ENCODE measurements around the gene ZNF592. TPM values are rescaled to one million over a fixed set of nuclear protein-coding genes. Genes with fewer than 3 reads are reported as not detected.

Gene ZNF592
- total RNA-seq, 1 donor from 2014 or later = 30.6 TPM

GRCh38 chr15:84795186-84795585 lies 46.8 kb downstream of the ZNF592 start:
- Mint-ChIP-seq H3K4me3 (no peak overlapping the region), H3K27ac (no peak overlapping the region), H3K4me1 (peaks cover 8% of the 10 kb centered on the region), H3K9me3 (no peaks in the 10 kb centered on the region), H3K27me3 (no peaks in the 10 kb centered on the region), H3K36me3 (ENCODE audit: low read depth) (peaks cover 40% of the 10 kb centered on the region)
- intact Hi-C loops (cut with micrococcal nuclease) = no loop called here
- DNase-seq = no peak

- Mint-ChIP-seq H3K4me3 (no peak overlapping the region), H3K36me3 (ENCODE audit: low read depth) (peaks cover 35% of the 10 kb centered on the region), H3K27ac (no peak overlapping the region), H3K4me1 (no peaks in the 10 kb centered on the region), H3K27me3 (no peaks in the 10 kb centered on the region), H3K9me3 (no peaks in the 10 kb centered on the region)
- intact Hi-C loops (cut with micrococcal nuclease) = no loop called here
- no peak for DNase-seq
These were observed 48.8 kb downstream of the ZNF592 start for GRCh38 chr15:84797212-84797611.

GRCh38 chr15:84797801-84798200 lies 49.4 kb downstream of the ZNF592 start:
- H3K27ac Mint-ChIP-seq = no peak overlapping the region
- H3K36me3 Mint-ChIP-seq (ENCODE audit: low read depth) = peaks cover 36% of the 10 kb centered on the region
- no peak for DNase-seq
- no peak overlapping the region for H3K4me3 Mint-ChIP-seq
- H3K27me3 Mint-ChIP-seq = no peaks in the 10 kb centered on the region
- no peaks in the 10 kb centered on the region for H3K9me3 Mint-ChIP-seq
- H3K4me1 Mint-ChIP-seq = no peaks in the 10 kb centered on the region
- intact Hi-C loops (cut with micrococcal nuclease) = no loop called here

DNA sequence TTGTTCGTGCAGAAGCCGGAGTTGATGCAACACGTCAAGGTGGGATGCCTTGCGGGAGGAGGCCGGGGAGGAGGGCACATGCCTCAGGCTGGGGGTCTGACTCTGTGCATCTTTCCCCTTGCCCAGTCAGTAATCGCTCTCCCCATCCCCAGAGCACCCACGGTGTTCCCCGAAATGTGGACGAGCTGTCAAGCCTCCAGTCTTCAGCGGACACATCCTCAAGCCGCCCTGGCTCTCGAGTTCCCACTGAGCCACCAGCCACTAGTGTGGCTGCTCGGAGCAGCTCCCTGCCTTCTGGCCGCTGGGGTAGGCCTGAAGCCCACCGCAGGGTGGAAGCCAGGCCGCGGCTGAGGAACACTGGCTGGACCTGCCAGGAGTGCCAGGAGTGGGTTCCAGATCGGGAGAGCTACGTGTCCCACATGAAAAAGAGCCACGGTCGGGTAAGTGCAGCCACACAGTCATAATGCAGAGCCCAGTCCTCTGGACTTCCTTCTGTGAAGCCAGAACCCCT lies 50.1 kb downstream of the ZNF592 start:
- Mint-ChIP-seq H3K27me3 (no peaks in the 10 kb centered on the region), H3K27ac (no peak overlapping the region), H3K36me3 (ENCODE audit: low read depth) (peaks cover 38% of the 10 kb centered on the region), H3K4me1 (no peaks in the 10 kb centered on the region), H3K4me3 (no peak overlapping the region), H3K9me3 (no peaks in the 10 kb centered on the region)
- intact Hi-C loops (cut with micrococcal nuclease) = no loop called here
- no peak for DNase-seq

DNA sequence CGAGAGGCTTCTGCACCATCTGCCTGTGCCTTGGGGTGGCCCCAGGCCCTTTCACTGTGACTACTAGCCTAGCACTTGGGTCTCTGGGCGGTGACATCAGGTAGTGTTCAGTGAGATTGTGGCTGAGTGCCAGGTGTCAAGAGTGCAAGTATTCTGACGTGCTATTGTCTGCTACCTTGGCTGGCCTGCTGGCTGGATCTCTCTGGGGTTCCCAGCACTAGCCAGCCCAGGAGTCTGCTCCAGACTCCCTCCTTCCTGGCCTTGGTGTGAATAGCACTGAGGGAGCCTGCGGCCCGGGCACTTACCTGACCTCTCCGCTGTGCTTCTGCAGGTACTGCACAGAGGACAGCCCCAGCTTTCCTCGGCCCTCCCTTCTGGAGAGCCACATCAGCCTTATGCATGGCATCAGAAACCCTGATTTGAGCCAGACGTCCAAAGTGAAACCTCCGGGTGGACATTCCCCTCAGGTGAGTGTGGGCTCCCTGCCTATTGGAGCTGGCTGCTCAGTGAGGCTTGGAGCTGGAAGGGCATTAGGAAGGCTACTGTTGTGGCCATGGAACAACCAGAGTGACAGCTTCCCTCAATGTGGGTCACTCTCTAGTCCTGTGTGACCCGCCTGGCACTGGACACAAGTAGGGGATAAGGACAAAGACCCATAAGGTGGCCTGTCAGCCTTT lies 51.3 kb downstream of the ZNF592 start:
- no peaks in the 10 kb centered on the region for H3K9me3 Mint-ChIP-seq
- H3K27ac Mint-ChIP-seq = no peak overlapping the region
- intact Hi-C loops (cut with micrococcal nuclease) = no loop called here
- H3K4me3 Mint-ChIP-seq = no peak overlapping the region
- no peaks in the 10 kb centered on the region for H3K27me3 Mint-ChIP-seq
- H3K4me1 Mint-ChIP-seq = no peaks in the 10 kb centered on the region
- peaks cover 38% of the 10 kb centered on the region for H3K36me3 Mint-ChIP-seq (ENCODE audit: low read depth)
- DNase-seq = no peak

DNA sequence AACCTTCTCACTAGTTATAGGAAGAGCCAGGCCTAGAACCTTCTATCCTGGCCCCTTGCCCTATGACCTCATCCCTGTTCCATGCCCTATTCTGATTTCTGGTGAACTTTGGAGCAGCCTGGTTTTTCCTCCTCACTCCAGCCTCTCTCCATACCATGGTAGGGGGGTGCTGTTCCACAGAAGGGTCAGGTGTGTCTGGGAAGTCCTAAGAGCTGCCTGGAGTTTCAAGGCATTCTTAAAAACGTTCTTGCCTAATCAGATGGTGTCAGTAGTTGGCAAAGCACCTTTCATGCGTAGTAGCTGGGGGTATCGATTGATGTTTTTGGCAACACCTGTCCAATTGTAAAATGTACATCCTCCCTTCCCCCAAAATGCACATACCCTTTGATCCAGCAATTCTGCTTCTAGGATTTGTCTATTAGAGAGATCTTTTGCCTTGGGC lies 52.0 kb downstream of the ZNF592 start:
- Mint-ChIP-seq H3K27me3 (no peaks in the 10 kb centered on the region), H3K4me3 (no peak overlapping the region), H3K36me3 (ENCODE audit: low read depth) (peaks cover 36% of the 10 kb centered on the region), H3K9me3 (no peaks in the 10 kb centered on the region), H3K4me1 (no peaks in the 10 kb centered on the region), H3K27ac (no peak overlapping the region)
- intact Hi-C loops (cut with micrococcal nuclease) = no loop called here
- DNase-seq = no peak

DNA sequence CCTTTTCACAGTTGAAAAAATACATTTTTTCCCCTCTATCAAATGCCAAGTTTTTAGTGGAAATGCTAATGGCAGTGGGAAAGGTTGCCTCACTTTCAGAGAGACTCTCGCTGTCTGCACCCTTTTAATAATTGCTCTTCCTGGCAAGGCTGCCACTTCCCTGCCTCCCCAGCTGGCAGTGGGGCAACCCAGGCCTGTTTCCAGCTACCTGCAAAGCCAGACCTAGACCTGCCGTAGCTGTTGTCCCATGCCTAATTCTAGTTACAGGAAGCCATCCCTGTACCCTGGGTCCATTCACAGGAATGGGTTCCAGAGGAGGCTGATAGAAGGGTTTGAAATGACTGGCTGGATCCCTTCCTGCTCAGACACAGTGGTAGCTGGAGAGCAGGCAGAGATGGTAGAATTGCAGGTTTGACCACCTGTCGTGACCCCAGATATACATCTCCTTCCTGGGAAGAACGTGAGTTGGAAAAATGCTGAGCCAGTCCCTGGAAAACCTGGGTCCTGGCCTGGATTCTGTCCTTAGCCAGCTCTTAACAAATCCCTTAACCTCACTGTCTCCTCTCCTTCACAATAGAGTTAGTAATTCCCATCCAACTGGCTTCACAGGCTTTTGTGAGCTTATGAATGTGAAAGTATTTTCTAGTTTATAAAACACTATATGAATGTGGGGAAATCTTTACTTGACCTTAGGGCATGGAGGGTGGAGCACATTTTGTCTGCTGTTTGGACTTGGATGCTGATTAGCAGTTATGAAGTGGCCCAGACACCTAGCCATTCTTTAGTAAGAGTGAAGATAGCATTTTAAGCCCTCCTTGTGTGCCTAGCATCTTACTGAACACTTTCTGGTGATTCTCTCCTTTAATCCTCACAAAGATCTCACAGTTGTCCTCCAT lies 55.9 kb downstream of the ZNF592 start:
- Mint-ChIP-seq H3K4me3 (no peak overlapping the region), H3K27ac (no peak overlapping the region), H3K27me3 (no peaks in the 10 kb centered on the region), H3K9me3 (no peaks in the 10 kb centered on the region), H3K4me1 (no peaks in the 10 kb centered on the region), H3K36me3 (ENCODE audit: low read depth) (peaks cover 23% of the 10 kb centered on the region)
- no peak for DNase-seq
- intact Hi-C loops (cut with micrococcal nuclease) = no loop called here

GRCh38 chr15:84805221-84805620 lies 56.8 kb downstream of the ZNF592 start:
- intact Hi-C loops (cut with micrococcal nuclease) = no loop called here

GRCh38 chr15:84807228-84807627 lies 58.8 kb downstream of the ZNF592 start:
- no peak for DNase-seq
- Mint-ChIP-seq H3K4me3 (no peak overlapping the region), H3K4me1 (no peaks in the 10 kb centered on the region), H3K9me3 (no peaks in the 10 kb centered on the region), H3K36me3 (ENCODE audit: low read depth) (peaks cover 12% of the 10 kb centered on the region), H3K27me3 (no peaks in the 10 kb centered on the region), H3K27ac (no peak overlapping the region)
- intact Hi-C loops (cut with micrococcal nuclease) = no loop called here

More at GRCh38 chr15:84805221-84805620, 56.8 kb downstream of the ZNF592 start:
- Mint-ChIP-seq H3K36me3 (ENCODE audit: low read depth) (peaks cover 17% of the 10 kb centered on the region), H3K9me3 (no peaks in the 10 kb centered on the region), H3K27ac (no peak overlapping the region), H3K27me3 (no peaks in the 10 kb centered on the region), H3K4me1 (no peaks in the 10 kb centered on the region), H3K4me3 (no peak overlapping the region)
- no peak for DNase-seq

GRCh38 chr15:84810073-84810840 lies 61.9 kb downstream of the ZNF592 start:
- H3K36me3 Mint-ChIP-seq (ENCODE audit: low read depth) = peaks cover 5% of the 10 kb centered on the region
- no peak overlapping the region for H3K27ac Mint-ChIP-seq
- intact Hi-C loops (cut with micrococcal nuclease) = no loop called here
- no peaks in the 10 kb centered on the region for H3K27me3 Mint-ChIP-seq
- H3K4me3 Mint-ChIP-seq = no peak overlapping the region
- no peaks in the 10 kb centered on the region for H3K4me1 Mint-ChIP-seq
- no peaks in the 10 kb centered on the region for H3K9me3 Mint-ChIP-seq
- no peak for DNase-seq

DNA sequence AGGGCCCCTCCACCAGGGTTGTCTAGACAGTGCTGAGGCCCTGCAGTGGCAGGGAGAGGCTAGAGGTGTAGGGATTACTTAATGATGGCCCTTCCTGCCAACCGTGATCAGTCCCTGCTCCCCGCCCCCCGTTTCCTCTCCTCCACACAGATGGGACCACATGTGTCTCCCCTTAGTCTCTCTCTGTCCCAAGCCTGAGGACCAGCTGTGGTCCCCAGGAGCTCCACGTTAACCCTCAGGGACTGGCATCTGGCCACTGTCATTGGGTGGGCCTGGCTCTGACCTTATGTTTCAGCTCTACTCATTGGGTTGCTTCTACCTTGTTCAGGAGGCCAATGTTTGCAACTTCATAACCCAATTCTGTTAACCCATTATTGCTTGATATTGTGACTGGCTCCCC lies 62.8 kb downstream of the ZNF592 start:
- H3K27me3 Mint-ChIP-seq = no peaks in the 10 kb centered on the region
- no peak overlapping the region for H3K27ac Mint-ChIP-seq
- DNase-seq = no peak
- H3K9me3 Mint-ChIP-seq = no peaks in the 10 kb centered on the region
- peaks cover 5% of the 10 kb centered on the region for H3K36me3 Mint-ChIP-seq (ENCODE audit: low read depth)
- intact Hi-C loops (cut with micrococcal nuclease) = no loop called here
- no peaks in the 10 kb centered on the region for H3K4me1 Mint-ChIP-seq
- H3K4me3 Mint-ChIP-seq = no peak overlapping the region

DNA sequence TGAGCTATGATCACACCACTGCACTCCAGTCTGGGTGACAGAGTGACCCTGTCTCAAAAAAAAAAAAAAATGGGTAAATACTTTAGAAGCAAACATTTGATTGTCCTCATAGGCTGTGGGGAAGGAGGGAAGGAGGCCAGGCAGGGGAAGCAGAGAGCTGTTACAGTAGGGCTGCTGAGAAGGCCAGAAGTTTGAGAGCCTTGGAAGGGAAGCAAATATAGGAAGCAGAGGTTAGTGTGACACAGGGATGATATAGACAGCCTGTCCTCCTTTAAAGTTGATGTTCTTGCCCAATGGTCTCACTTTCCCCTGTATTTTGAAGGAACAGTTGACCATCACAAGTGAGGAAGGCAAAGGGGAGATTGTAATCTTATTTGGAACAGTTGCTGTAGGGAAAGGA lies 63.4 kb downstream of the ZNF592 start:
- H3K9me3 Mint-ChIP-seq = no peaks in the 10 kb centered on the region
- no peaks in the 10 kb centered on the region for H3K4me1 Mint-ChIP-seq
- no peak overlapping the region for H3K4me3 Mint-ChIP-seq
- intact Hi-C loops (cut with micrococcal nuclease) = no loop called here
- no peak for DNase-seq
- H3K27ac Mint-ChIP-seq = no peak overlapping the region
- H3K36me3 Mint-ChIP-seq (ENCODE audit: low read depth) = peaks cover 5% of the 10 kb centered on the region
- H3K27me3 Mint-ChIP-seq = peaks cover 2% of the 10 kb centered on the region

DNA sequence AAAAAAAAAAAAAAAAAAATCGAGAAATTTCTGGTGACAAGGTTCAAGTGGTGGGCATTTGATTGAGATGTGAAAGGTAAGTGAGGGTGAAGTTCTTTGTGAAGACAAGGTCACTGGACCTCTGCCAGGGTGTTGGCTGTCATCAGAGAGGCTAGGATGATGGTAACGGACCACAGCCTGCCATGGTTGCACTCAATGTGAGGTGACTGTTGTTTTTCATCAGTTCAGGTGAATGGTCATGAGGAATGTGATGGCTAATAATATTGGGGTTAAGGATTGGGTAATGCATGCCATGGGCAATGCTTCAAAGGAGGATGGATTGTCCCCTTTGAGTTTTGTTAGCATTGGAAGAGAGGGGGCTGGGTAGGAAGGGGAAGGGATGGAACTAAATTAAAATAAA lies 64.5 kb downstream of the ZNF592 start:
- H3K36me3 Mint-ChIP-seq (ENCODE audit: low read depth) = peaks cover 5% of the 10 kb centered on the region
- DNase-seq = no peak
- H3K27me3 Mint-ChIP-seq = peaks cover 2% of the 10 kb centered on the region
- intact Hi-C loops (cut with micrococcal nuclease) = no loop called here
- no peaks in the 10 kb centered on the region for H3K4me1 Mint-ChIP-seq
- H3K9me3 Mint-ChIP-seq = no peaks in the 10 kb centered on the region
- H3K4me3 Mint-ChIP-seq = no peak overlapping the region
- no peak overlapping the region for H3K27ac Mint-ChIP-seq

- DNase-seq = no peak
- intact Hi-C loops (cut with micrococcal nuclease) = no loop called here
- Mint-ChIP-seq H3K36me3 (ENCODE audit: low read depth) (peaks cover 5% of the 10 kb centered on the region), H3K9me3 (no peaks in the 10 kb centered on the region), H3K27me3 (peaks cover 4% of the 10 kb centered on the region), H3K27ac (no peak overlapping the region), H3K4me3 (no peak overlapping the region), H3K4me1 (peaks cover 4% of the 10 kb centered on the region)
These were observed 65.0 kb downstream of the ZNF592 start for GRCh38 chr15:84813435-84813834.

Data from activated CD4-positive, alpha-beta T cell treated with anti-CD3 and anti-CD28 coated beads, Interleukin-2, amount 10 ng/mL, durations not matched to agents 24 days and 14 days (primary cell).